ENCODE measurements around the gene ATP11A. TPM values are rescaled to one million over a fixed set of nuclear protein-coding genes. Genes with fewer than 3 reads are reported as not detected.

ATP11A gene
- total RNA-seq, 1 experiment from 2014 or later = 80.4 TPM

- TF ChIP-seq FOSL1 (IDR thresholded peaks at IDR 0.05; ENCODE audit: low read depth) (no peak), EZH2 (IDR thresholded peaks at IDR 0.05) (no peak), RAD21 (IDR thresholded peaks at IDR 0.05; ENCODE audit: low read depth) (no peak), POLR2A (IDR thresholded peaks at IDR 0.05; ENCODE audit: borderline replicate concordance, extremely low read depth, insufficient read depth, insufficient read length) (no peak), ZBTB33 (IDR thresholded peaks at IDR 0.05; ENCODE audit: extremely low read depth, insufficient replicate concordance, low read length) (no peak), EGR1 (IDR thresholded peaks at IDR 0.05; ENCODE audit: low read depth) (no peak), CTCF (IDR thresholded peaks at IDR 0.05 in 2 of 3, conservative IDR thresholded peaks at IDR 0.05 in 1 of 3; ENCODE audit: borderline replicate concordance in 1 of 3, insufficient read depth in 1 of 3, low read depth in 2 of 3, low read length in 2 of 3) (no peak), EZH2phosphoT487 (IDR thresholded peaks at IDR 0.05; ENCODE audit: borderline replicate concordance) (no peak), CEBPB (IDR thresholded peaks at IDR 0.05; ENCODE audit: low read depth) (no peak), TCF7L2 (IDR thresholded peaks at IDR 0.05; ENCODE audit: borderline replicate concordance, extremely low read depth, insufficient read depth, insufficient read length) (no peak), CBX3 (IDR thresholded peaks at IDR 0.05; ENCODE audit: low read depth) (no peak), REST (IDR thresholded peaks at IDR 0.05; ENCODE audit: low read depth) (no peak), SIN3A (IDR thresholded peaks at IDR 0.05; ENCODE audit: low read depth) (no peak)
- no TSS peak for BruUV-seq (replicated peaks)
- no peaks in the 10 kb centered on the region; a peak in 1 of 4 replicates for H3K36me3 ChIP-seq (ENCODE audit: control insufficient read depth in 1 of 2, insufficient read depth in 2 of 2, low read length in 2 of 2)
- no peak for ATAC-seq
- DNase-seq (ENCODE audit: low read depth, low spot score) = no peak
- intact Hi-C loops (cut with micrococcal nuclease) = no loop called here
- H3K27me3 ChIP-seq (ENCODE audit: insufficient read depth, low read length) = no peaks in the 10 kb centered on the region
- ChIA-PET RAD21 (ENCODE audit: low non-redundant PET in 1 of 2, low total read pairs in 2 of 2, uncharacterized antibody in 2 of 2, unreplicated experiment in 2 of 2) (no interaction called here), CTCF (no interaction called here), POLR2A (no interaction called here)
- no peaks in the 10 kb centered on the region for H3K9me2 ChIP-seq (ENCODE audit: insufficient read depth)
- H4K20me1 ChIP-seq (ENCODE audit: insufficient read depth) = no peaks in the 10 kb centered on the region
- peaks cover 53 to 61% of the 10 kb centered on the region in 2 experiments for H3K4me1 ChIP-seq (ENCODE audit: control insufficient read depth in 1 of 2, insufficient read depth in 2 of 2, low read length in 2 of 2)
- peak overlapping the region; percentile 87 for H3K27ac ChIP-seq (ENCODE audit: low read depth, low read length)
- H2AFZ ChIP-seq (ENCODE audit: low read depth, low read length, poor library complexity, severe bottlenecking) = no peak overlapping the region
- H3K9me3 ChIP-seq (ENCODE audit: control insufficient read depth in 1 of 2, insufficient read depth in 1 of 2, low read depth in 1 of 2, low read length in 2 of 2) = no peaks in the 10 kb centered on the region
- peak overlapping the region; percentile 59 for H3K9ac ChIP-seq (ENCODE audit: low read length)
- H3K4me2 ChIP-seq (ENCODE audit: low read length) = peak overlapping the region; percentile 86
- peak overlapping the region in 1 of 2 experiments; percentile 49; a peak in 1 of 4 replicates for H3K4me3 ChIP-seq (replicated peaks in 1 of 2; ENCODE audit: low read depth in 1 of 2, low read length in 2 of 2)
- peaks cover 78% of the 10 kb centered on the region for H3K79me2 ChIP-seq (ENCODE audit: insufficient read depth, low read length)
Measured at GRCh38 chr13:112712451-112713207, 22.8 kb downstream of the ATP11A start.

Measured in HCT116 (cell line).